Measurements from ENCODE around the gene C1orf52. TPM values are rescaled to one million over a fixed set of nuclear protein-coding genes. Genes with fewer than 3 reads are reported as not detected.

The C1orf52 gene
- total and polyA plus RNA-seq, 2 of the 13 experiments (the other 11 are each of a cell fraction or from before 2014, with no cell fraction given) = 19.4 to 27.4 TPM

GRCh38 chr1:85262985-85263384, 3.5 kb upstream of the C1orf52 start:
- FAIRE-seq = no peak
- TF ChIP-seq GZF1 (CRISPR knock-in tag; IDR thresholded peaks at IDR 0.05) (no peak), SMARCC2 (IDR thresholded peaks at IDR 0.05) (no peak), PHF21A (CRISPR knock-in tag; IDR thresholded peaks at IDR 0.05) (no peak), SMAD9 (CRISPR knock-in tag; IDR thresholded peaks at IDR 0.05) (no peak), ZNF354B (CRISPR knock-in tag; IDR thresholded peaks at IDR 0.05) (no peak), REL (CRISPR knock-in tag; conservative IDR thresholded peaks at IDR 0.05) (no peak), ZMYM4 (CRISPR knock-in tag; IDR thresholded peaks at IDR 0.05) (no peak), HNRNPL (IDR thresholded peaks at IDR 0.05; ENCODE audit: low read depth, low read length) (no peak), CHD2 (IDR thresholded peaks at IDR 0.05; ENCODE audit: low read depth, low read length) (no peak), ZNF691 (CRISPR knock-in tag; IDR thresholded peaks at IDR 0.05; ENCODE audit: borderline replicate concordance, low read depth) (no peak), RBFOX2 (IDR thresholded peaks at IDR 0.05; ENCODE audit: low read depth, low read length) (no peak), BRCA1 (CRISPR knock-in tag; IDR thresholded peaks at IDR 0.05) (no peak), DNMT3B (CRISPR knock-in tag; conservative IDR thresholded peaks at IDR 0.05) (no peak), ZNF678 (CRISPR knock-in tag; IDR thresholded peaks at IDR 0.05) (no peak), ONECUT2 (CRISPR knock-in tag; IDR thresholded peaks at IDR 0.05) (no peak), SCMH1 (CRISPR knock-in tag; IDR thresholded peaks at IDR 0.05; ENCODE audit: borderline replicate concordance) (no peak), ZBTB39 (CRISPR knock-in tag; IDR thresholded peaks at IDR 0.05) (no peak), CBX2 (IDR thresholded peaks at IDR 0.05; ENCODE audit: low read depth, low read length) (no peak), CBX2 (CRISPR knock-in tag; IDR thresholded peaks at IDR 0.05; ENCODE audit: low read depth) (no peak)
- TF ChIP-seq, protein P1, sequence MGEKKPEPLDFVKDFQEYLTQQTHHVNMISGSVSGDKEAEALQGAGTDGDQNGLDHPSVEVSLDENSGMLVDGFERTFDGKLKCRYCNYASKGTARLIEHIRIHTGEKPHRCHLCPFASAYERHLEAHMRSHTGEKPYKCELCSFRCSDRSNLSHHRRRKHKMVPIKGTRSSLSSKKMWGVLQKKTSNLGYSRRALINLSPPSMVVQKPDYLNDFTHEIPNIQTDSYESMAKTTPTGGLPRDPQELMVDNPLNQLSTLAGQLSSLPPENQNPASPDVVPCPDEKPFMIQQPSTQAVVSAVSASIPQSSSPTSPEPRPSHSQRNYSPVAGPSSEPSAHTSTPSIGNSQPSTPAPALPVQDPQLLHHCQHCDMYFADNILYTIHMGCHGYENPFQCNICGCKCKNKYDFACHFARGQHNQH (CRISPR knock-in tag; IDR thresholded peaks at IDR 0.05) = no peak
- TF ChIP-seq, protein P2, sequence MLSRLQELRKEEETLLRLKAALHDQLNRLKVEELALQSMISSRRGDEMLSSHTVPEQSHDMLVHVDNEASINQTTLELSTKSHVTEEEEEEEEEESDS (CRISPR knock-in tag; IDR thresholded peaks at IDR 0.05; ENCODE audit: borderline replicate concordance) = no peak

More at GRCh38 chr1:85262985-85263384, 3.5 kb upstream of the C1orf52 start:
- no peak overlapping the region for H3K9ac ChIP-seq (ENCODE audit: insufficient read depth, low read depth, low read length)
- no peak overlapping the region for H3K4me3 ChIP-seq (replicated peaks in 1 of 3; ENCODE audit: insufficient read depth in 1 of 3, low read depth in 2 of 3, low read length in 3 of 3)
- peaks cover 13% of the 10 kb centered on the region for H3K79me2 ChIP-seq (ENCODE audit: insufficient read depth, low read length)
- H3K4me2 ChIP-seq (ENCODE audit: low read depth, low read length) = no peak overlapping the region
- in situ Hi-C loops (cut with HindIII; ENCODE audit: extremely low pct_ligation_motif_present, low pct_unique_long_range_greater_than_20kb) = no loop called here
- no peaks in the 10 kb centered on the region; a peak in 1 of 5 replicates for H3K27me3 ChIP-seq (ENCODE audit: control insufficient read depth in 1 of 2, insufficient read depth in 2 of 2, low read length in 2 of 2)
- no TSS peak for BruUV-seq (replicated peaks)
- DNase-seq (ENCODE audit: low spot score) = no peak
- peaks cover 25% of the 10 kb centered on the region for H3K4me1 ChIP-seq (ENCODE audit: insufficient read depth, low read length)
- ChIA-PET CTCF (ENCODE audit: low intra/inter-chr PET ratio, low total read pairs) (no interaction called here), POLR2A (interaction anchor here (2.5 kb wide), 1 partner anchor 14 kb away, joined by 11 read pairs; the partner anchor contains the start of gene BCL10)
- no peak for ATAC-seq
- intact Hi-C loops (cut with micrococcal nuclease; ENCODE audit: unreplicated experiment) = no loop called here
- H4K20me1 ChIP-seq (ENCODE audit: insufficient read depth, low read length) = peaks cover 6% of the 10 kb centered on the region; the same call in 1 of the 2 replicates
- no peak overlapping the region for H2AFZ ChIP-seq (ENCODE audit: low read length)
- no peak overlapping the region for H3K27ac ChIP-seq (ENCODE audit: extremely low read length, insufficient read depth, low read length)
- peaks cover 2 to 15% of the 10 kb centered on the region in 2 experiments; a peak in 3 of 5 replicates for H3K36me3 ChIP-seq (replicated peaks in 1 of 2; ENCODE audit: control insufficient read depth in 1 of 2, insufficient read depth in 2 of 2, low read length in 2 of 2)
- H3K9me3 ChIP-seq (ENCODE audit: low read length) = no peaks in the 10 kb centered on the region

All from HepG2 (cell line).